Measurements from ENCODE around the gene TUBB1.
A peak's percentile ranks its signal among the peaks of the same experiment; 100 is the strongest.
"Not testable (repeated sequence)": the region's sequence is repeated elsewhere in the genome, so short reads cannot be mapped to it uniquely, and the experiment has no call there.

Gene TUBB1

GRCh38 chr20:59019217-59019616 is at the start of gene TUBB1:
TUBB1 (plus strand) TSS chr20:59019429; CDS start chr20:59019523, 94 bp downstream.
- DNase-seq = no peak

GRCh38 chr20:58969439-58969838 is 49.8 kb upstream of the TUBB1 start:
- no peak for DNase-seq

- no peak for DNase-seq
Observed at GRCh38 chr20:58970146-58970545, 49.1 kb upstream of the TUBB1 start.

DNA sequence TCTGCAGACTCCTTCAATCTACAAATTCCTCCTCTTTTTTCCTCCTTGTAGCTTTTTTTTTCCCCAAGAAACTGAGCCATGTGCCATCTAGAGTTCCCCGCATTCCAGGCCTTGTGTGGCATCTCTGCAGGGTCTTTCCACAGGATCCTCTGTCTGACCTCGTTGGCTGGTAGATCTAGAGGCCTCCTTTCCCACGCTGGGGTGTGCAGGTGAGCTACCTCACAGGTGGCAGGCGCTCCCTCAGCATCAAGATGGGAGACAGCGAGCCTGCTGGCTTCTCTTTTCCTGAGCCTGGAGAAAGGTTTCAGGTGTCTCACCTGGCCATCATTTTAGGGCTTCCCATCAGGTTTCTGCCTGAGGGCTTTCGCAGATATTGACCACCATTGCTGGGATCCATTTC is 47.8 kb upstream of the TUBB1 start:
- no peak for DNase-seq

DNA sequence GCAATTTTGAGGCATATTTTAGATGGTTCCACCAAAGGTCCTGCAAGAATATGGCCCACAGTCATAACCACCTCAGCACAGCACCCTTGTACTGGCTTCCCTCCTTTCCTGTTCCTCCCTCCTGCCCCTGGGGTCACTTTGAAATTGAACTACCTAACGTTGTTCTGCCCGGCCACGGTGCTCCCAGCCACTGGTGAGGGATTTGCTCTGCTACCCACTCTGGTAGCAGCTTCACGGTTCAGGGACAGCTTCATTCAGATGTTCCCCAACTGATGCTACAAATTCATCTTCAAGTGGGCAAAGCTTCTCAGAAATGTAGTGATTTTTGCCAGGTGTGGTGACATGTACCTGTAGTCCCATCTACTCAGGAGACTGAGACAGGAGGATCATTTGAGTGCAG is 46.0 kb upstream of the TUBB1 start:
- no peak for DNase-seq

- DNase-seq = no peak
Observed at GRCh38 chr20:58973866-58974265, 45.4 kb upstream of the TUBB1 start.

DNA sequence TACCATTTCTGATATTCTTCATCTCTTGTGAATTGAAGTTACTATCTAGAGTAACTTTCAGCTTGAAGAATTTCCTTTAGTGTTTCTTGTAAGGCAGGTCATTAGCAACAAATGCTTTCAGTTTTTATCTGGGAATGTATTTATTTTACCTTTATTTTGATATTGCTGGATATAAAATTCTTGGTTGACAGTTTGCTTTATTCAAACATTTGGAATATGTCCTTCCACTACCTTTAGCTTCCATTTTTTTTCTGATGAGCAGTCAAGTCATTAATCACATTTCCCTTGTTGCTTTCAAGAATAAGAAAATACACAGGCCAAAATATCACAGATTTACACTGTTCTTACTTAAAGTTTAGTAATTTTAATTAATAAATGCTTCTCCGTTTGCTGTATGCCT is 43.9 kb upstream of the TUBB1 start:
- no peak for DNase-seq

- DNase-seq = no peak
Observed at GRCh38 chr20:58976061-58976730, 43.0 kb upstream of the TUBB1 start.

- DNase-seq = no peak
Observed at GRCh38 chr20:58978351-58979190, 40.7 kb upstream of the TUBB1 start.

DNA sequence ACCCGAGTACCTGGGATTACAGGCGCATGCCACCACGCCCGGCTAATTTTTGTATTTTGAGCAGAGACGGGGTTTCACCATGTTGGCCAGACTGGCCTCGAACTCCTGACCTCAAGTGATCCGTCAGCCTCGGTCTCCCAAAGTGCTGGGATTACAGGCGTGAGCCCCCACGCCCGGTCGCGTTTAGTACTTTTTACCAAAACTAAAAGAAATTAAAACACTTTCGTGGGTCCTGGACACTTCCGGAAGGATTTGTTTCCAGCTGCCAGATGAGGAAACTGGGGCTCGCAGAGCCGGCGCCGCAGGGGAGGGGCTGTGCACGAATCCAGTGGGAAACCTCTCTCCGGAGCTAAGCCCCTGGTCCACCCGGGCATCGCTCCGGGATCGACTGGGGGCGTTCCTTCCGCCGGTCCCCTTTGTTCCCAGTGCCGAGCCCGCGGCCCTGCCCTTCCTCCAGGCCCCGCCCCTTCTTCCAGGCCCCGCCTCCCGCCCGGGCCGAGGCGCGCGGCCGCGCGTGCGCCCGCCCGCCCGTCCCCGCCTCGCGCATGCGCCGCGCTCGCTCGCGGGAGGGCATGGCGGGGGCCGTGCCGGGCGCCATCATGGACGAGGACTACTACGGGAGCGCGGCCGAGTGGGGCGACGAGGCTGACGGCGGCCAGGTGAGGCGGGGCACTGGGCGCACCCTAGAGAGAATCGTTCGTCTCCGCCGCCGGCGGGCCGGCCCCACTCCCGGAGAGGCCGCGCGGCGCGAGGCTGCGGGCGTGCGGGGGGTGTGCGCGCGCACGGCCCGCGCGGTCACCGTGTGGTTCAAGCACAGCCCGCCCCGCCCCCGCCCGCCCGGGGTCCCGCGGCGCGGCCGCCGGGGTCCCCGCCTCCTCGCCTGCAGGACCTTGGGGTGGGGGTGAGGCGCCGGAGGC is 38.3 kb upstream of the TUBB1 start, which contains the start of gene NELFCD:
Gene NELFCD, plus strand, starts transcription at position 546 of the 917 bp plus-strand sequence. Its CDS starts 54 bp downstream, at position 600.
- DNase-seq = peak; percentile 72 to 89 (median 86)

GRCh38 chr20:58981628-58982364 is 37.4 kb upstream of the TUBB1 start:
- DNase-seq = peak in 3 of 6 experiments; percentile 8 to 54 (median 32)

DNA sequence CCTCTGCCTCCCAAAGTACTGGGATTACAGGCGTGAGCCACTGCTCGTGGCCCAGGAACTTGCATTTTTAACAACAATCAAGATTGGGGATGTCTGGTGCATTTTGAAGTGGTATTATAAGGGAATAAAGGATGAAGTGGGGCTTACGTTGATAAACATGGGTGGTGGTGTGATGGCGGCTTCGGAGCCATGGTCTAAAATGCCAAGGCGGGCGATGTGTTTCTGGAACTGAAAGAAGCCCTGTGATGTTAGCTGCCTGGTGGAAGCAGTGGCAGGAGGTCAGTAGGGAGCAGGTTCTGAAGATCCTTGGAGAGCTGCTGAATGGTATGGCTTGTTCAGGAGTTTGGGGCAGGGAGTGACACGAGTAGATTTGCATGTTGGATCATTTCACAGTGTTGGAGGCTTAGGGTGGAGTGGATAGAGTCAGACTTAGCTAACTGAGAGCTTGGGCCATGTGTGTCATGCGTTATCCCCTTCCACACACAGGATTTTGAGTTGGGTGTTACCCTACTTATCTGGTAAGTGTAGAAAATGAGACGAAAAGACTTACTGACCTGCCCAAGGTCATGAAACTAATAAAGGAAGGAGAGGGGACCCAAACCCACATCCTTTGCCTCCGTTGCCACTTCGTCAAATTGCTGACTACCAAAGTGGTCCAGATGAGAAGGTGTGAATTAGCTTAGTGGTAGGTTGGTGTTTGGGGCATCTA is 36.7 kb upstream of the TUBB1 start:
- DNase-seq = no peak

DNA sequence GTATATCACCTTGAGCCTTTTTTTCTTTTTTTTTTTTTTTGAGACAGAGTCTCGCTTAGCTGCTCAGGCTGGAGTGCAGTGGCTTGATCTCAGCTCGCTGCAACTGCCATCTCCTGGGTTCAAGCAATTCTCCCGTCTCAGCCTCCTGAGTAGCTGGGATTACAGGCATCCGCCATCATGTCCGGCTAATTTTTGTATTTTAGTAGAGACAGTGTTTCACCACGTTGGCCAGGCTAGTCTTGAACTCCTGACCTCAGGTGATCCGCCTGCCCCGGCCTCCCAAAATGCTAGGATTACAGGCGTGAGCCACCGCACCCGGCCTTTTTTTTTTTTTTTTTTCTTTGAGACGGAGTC is 36.1 kb upstream of the TUBB1 start:
- DNase-seq = not testable (repeated sequence)

DNA sequence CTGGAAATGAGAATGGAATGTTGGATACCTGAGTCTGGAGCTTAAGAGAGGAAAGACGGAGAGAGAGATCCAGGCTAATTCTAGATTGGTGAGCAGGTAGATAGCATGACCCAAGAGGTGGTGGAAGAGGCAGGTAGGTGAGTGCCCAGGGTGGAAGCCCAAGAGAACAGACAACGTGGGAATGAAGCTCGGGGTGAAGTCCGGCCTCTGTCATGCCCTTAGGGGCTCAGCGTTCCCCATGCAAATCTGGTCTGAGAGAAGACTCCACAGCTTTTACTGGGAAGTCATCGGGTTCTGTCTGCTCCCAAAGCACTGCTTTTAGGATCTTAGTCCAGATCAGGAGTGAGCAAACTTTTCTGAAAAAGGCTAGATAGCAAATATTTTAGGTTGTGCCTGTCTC is 34.5 kb upstream of the TUBB1 start:
- no peak for DNase-seq

GRCh38 chr20:58985656-58986055 is 33.6 kb upstream of the TUBB1 start:
- no peak for DNase-seq

DNA sequence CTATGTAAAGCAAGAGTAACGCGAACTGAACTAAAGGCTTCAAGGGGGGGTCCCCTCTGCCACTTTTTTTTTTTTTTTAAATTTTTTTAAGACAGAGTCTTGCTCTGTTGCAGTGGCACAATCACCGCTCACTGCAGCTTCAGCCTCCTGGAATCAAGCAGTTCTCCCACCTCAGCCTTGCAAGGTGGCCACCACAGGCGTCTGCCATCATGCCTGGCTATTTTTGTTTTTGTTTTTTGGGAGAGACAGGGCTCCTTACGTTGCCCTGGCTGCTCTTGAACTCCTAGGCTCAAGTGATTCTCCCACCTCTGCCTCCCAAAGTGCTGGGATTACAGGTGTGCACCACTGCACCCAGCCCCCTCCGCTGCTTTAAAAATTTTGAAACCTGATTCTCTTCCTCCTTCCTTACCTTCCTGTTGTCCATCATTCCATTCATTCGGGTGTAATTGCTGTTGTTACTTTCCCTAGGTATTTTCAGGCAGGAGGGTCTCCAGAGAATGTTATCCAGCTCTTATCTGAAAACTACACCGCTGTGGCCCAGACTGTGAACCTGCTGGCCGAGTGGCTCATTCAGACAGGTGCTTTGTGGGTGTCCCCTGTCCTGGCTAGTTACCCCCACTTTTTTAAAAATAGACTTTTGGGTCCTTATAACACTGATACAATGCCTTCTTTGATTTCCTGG is 32.8 kb upstream of the TUBB1 start:
- no peak for DNase-seq

GRCh38 chr20:58986968-58987517 is 32.2 kb upstream of the TUBB1 start:
- DNase-seq = no peak

- no peak for DNase-seq
Observed at GRCh38 chr20:58987790-58988564, 31.3 kb upstream of the TUBB1 start.

- no peak for DNase-seq
Observed at GRCh38 chr20:58988565-58988882, 30.7 kb upstream of the TUBB1 start.

DNA sequence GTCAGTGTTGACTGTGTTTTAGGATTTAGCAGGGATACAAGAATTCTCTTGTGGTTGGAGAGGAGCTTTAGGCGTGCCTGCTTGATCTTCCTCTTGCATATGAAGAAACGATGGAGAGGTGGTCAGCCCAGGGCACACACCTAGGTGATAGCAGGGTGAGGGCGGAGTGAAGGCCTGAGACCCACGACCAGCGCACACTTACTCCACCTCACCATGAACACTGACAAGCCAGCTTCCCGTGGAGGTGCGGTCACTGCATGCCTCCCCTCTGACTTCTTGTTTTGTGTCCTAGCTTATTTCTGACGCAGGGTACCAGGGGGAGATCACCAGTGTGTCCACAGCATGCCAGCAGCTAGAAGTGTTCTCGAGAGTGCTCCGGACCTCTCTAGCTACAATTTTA is 30.0 kb upstream of the TUBB1 start:
- no peak for DNase-seq

Data from stimulated activated naive CD4-positive, alpha-beta T cell (primary cell).